GM21723 (cell line): ENCODE data around the gene ADPRHL1.
A peak's percentile ranks its signal among the peaks of the same experiment; 100 is the strongest.
"Not testable (repeated sequence)": the region's sequence is repeated elsewhere in the genome, so short reads cannot be mapped to it uniquely, and the experiment has no call there.

Experiments
- ATAC-seq: cut with Tn5 transposase; IDR thresholded peaks from one replicate; pipeline ENCODE4 v1.9.1; 2021; ENCODE audit warnings: mild to moderate bottlenecking, moderate library complexity; ENCODE audit not compliant: unreplicated experiment

ADPRHL1 gene

GRCh38 chr13:113405481-113406300, 47.6 kb downstream of the ADPRHL1 start:
- no peak for ATAC-seq

- ATAC-seq = no peak
Observed at GRCh38 chr13:113404723-113405471, 48.4 kb downstream of the ADPRHL1 start.

- no peak for ATAC-seq
Observed at GRCh38 chr13:113404366-113404722, 48.9 kb downstream of the ADPRHL1 start.

DNA sequence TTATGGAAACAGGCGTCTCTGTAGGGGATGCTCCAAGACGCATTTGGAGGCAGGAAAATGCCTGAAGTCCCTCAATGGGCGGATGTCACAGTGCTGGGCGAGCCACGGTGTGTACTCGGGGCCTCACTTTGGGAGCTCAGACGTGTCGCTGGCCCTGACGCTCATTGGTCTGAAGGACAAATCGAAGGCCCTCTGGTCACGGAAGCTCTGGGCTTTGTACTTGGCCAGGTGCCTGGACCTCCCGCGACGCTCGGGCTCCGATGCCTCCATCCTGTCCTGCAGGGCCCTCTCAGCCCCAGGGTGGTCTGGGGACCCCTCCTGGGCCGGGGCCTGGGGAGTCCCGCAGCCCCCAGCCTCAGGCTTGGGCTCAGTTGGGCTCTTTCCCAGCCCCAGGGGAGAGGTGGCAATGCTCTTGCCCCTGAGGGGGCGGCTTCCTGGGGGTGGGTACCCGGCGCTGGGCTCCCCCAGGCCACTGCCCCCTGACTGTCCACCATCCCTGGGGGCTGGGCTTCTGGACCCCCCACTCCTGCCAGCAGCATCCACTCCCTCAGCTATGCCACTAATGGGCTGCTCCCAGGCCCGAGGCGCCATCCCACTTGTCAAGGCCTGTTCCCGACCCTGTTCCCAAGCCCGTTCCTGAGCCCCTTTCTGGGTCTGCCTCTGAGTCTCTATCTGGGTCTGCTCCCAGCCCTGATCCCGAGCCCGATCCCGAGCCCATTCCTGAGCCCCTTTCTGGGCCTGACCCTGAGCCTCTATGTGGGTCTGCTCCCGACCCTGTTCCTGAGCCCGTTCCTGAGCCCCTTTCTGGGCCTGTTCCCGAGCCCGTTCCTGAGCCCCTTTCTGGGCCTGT, 49.8 kb downstream of the ADPRHL1 start:
- ATAC-seq = no peak

DNA sequence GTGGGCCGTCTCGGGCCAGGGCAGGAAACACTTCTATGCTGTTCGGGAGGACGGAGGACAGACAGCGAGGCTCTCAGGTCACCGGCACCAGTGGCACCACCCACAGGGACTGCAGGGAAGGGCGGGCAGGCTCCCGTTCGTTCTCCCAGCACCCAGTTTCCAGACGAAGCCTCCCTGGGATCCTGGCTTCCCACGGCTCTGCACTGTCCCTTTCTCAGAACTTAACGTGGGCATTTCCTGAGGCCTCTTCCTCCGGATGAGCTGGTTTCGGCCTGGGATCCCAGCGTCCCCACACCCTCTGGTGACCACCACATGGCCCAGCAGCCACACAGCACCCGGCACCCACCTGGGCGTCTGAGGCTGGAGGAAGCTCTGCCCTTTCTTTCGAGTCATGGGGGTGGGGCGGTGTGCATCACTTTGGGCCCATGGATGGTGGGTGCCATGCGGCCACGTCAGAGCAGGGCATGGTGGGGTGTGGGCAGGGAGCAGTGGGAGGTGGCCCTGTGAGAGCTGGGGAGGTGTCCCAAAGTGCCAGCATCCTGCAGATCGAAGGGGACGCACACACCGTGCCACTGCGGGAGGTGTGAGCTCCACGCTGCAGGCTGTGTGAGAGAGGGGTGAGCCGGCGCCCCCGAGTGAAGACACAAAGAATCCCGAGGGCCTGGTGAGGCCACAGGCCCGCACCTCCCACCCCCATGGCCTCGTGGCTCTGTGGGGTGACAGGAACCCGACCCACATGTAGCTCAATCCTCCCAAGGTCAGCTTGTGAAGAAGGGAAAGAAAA, 50.6 kb downstream of the ADPRHL1 start:
- ATAC-seq = no peak

GRCh38 chr13:113401452-113402415, 51.6 kb downstream of the ADPRHL1 start:
- ATAC-seq = no peak

DNA sequence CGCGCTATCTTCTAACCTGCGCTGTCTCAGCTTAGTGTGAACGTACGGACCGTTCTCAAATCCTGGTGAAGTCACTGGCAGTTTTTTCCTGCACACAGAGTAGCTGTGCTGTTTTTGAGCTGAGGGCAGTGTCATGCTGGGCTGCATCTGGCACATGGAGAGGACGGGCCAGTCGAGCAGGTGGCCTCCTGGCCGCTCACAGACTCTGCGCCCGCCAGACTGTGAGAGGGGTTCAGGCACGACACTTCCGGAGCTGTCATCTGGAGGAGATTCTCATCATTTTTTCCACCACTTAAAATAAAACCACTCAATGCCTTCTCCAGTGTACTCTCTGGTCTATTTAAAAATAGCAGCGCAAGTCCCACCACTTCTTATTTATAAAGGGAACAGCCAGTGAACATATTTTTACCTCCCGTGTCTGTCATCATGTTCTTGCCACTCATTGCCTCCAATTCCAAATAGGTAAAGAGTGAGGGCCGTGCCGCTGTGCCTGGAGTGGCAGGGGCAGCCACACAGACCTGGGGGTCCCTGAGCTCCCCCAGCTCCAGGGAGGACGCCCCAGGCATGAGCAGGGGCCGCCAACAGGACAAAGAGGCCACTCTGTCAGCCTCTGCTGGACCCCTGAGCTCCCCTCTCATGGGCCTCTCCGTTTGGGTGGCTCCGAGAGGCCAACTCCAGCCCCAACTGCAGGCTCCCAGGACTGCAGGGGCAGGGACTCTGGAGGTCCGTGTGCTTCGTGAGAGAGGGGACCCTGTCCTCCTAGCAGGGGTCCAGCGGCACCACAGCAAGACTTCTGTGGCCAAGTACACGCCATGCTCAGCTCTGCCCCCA, 52.5 kb downstream of the ADPRHL1 start:
- no peak for ATAC-seq

DNA sequence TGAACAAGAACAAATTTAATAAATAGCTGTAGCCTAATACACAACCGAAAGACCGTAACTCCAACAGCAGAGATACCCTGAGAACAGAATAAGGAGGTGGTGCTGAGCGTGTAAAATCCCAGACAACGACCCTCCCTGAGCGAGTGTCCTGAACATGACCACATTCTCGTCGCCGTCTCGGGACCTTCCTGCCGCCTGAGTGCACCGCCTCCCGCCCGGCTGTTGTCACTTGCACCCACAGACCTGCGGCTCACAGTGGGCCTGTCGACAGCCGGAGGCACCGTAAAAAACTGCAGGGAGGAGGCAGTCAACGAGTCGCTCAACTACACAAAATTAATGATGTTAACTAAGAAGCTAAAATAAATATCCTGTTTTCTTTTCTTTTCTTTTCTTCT, 53.5 kb downstream of the ADPRHL1 start:
- no peak for ATAC-seq

DNA sequence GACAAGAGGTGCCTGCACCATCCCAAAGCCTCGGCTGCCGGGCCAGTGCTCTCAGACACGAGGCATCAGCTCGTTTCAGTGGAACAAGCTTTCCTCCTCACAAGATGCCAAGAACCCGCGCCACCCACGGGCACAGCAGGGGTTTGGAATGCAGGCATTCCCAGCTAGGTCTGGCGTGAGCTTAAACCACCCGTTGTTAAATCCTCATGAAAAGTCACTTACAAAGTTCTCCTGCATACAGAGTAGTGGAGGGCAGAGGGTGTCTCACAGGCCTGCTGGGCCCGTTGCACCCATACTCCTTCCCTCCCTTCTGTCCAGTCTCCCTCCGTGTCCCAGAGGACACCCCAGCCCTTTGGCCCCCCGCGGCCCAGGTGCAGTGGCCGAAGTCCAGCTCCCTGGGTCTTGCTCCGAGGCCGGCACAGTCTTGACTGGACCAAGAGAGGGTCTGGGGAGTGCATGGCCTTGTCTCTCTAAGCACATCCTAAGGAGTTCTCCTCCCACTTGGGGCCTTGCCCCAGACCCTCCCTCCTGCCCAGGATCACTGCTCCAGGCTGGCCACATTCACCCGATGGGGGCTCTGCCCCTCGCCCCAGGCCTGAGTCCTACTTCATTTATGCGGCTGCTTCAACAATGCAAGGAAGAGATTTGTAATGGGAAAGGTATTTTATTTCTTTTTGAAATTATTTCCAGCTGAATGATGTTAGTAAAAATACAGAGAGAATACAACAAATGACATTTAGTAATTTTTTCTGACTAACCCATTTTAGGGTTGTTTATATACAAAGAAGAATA, 54.1 kb downstream of the ADPRHL1 start:
- no peak for ATAC-seq

GRCh38 chr13:113397608-113398425, 55.5 kb downstream of the ADPRHL1 start:
- no peak for ATAC-seq

DNA sequence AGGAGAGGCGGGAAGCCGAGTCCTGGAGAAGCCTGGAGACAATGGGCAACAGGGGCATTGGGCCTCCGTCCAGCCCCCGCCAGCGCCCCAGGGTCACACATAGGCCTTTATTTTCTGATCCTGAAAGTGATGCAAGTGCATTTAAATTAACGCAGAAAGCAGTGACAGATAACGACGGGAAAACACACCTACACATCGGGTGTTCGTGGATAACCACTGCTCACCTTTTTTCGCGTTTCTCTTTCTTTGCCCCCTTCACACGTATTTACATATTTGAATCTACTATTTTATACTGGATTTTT, 59.0 kb downstream of the ADPRHL1 start:
- ATAC-seq = no peak

DNA sequence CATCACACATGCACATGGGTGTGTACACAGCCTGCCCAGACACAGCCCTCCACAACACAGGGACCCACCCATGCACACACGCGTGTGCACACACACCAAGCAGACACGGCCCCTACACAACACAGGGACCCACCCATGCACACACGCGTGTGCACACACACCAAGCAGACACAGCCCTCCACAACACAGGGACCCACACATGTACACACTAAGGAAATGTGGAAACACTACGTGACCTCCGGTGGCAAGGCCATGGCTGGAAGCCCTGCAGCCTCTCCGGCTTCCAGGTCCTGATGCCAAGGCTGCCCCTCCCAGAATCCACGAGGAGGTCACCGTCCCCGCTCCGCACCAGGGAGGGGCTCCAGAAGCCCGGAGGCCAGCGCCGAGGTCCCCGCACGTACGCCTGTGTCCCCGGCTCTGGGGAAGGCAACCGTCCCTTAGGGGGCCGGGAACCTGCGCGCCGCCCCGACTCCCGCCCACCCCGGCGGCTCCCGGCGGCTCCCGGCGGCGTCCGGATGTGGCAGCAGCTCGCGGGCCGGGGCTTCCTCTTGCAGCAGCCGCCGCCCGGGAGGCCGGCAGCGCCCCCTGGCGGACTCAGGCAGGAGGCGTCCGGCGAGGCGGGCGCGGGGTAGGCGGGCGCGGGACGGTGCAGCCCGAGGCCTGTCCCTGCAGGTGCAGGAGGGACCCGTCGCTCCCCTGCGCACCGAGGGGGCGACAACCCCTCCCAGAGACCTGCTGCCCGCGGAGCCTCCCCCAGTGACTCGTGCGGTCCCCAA, 59.5 kb downstream of the ADPRHL1 start:
- peak; percentile 96 for ATAC-seq

DNA sequence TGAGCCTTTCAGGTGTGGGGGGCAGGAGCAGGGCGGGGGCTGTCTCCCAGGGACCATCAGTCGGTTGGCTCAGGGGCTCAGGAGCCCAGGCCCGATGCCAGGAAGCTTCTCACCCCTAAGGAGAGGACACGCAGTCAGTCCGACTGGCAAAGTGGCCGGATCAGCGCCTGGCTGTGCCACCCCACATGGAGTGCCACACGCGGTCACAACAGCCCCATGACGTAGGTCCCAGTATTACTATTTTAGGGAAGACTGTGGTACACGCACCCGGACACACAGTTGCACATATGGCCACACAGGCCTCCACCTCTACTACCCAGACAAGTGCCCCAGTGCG, 60.1 kb downstream of the ADPRHL1 start:
- no peak for ATAC-seq

GRCh38 chr13:113390874-113391497, 62.3 kb downstream of the ADPRHL1 start:
- ATAC-seq = no peak

- ATAC-seq = not testable (repeated sequence)
Observed at GRCh38 chr13:113389586-113389985, 63.7 kb downstream of the ADPRHL1 start.

DNA sequence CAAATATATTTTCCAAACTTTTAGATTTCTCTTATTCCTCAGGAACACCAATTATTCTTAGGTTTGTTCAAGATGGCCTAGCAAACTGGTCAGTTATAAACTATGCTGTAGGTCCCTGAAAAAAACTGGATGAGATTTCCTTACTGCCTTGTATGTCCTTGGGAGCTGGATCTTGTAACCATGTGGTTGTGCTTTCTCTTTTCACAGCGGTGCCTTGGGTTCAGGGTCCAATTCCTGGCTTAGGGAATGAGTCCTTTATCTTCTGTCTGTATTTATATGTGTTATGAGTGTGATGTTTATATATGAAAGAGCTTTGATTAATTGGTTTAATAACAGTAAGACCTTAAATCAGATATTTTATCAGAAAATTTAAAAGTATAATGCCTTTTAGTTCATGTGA, 65.9 kb downstream of the ADPRHL1 start:
- ATAC-seq = no peak
